Neural crest cell (in vitro differentiated cells): ENCODE measurements around the gene IL20RA. TPM values are rescaled to one million over a fixed set of nuclear protein-coding genes. Genes with fewer than 3 reads are reported as not detected.

Experiments
- DNase-seq: peaks from one replicate; pipeline ENCODE4 v3.0.0; 2021; ENCODE audit warnings: low read depth, mixed read lengths, low spot score
- H3K27ac Mint-ChIP-seq: one replicate; pipeline ENCODE4 v1.8.0; 2021; ENCODE audit warnings: mild to moderate bottlenecking, mixed read lengths; ENCODE audit not compliant: unreplicated experiment
- H3K27me3 Mint-ChIP-seq: 2 replicates; pipeline ENCODE4 v1.8.0; 2021; ENCODE audit warnings: low read depth, mild to moderate bottlenecking, mixed read lengths
- H3K36me3 Mint-ChIP-seq: 2 replicates; pipeline ENCODE4 v1.8.0; 2021; ENCODE audit warnings: low read depth, mild to moderate bottlenecking, mixed read lengths
- H3K4me1 Mint-ChIP-seq: 2 replicates; pipeline ENCODE4 v1.8.0; 2021; ENCODE audit warnings: mixed read lengths
- H3K4me3 Mint-ChIP-seq: one replicate; pipeline ENCODE4 v1.8.0; 2021; ENCODE audit warnings: mild to moderate bottlenecking, mixed read lengths
- H3K9me3 Mint-ChIP-seq: 2 replicates; pipeline ENCODE4 v1.8.0; 2021; ENCODE audit warnings: mixed read lengths
- total RNA-seq: library from RNA; stranded (reverse); gene quantifications from 2 replicates; pipeline ENCODE4 v1.2.1, GENCODE V29; 2021
- TF ChIP-seq, protein P1 (sequence below): fragments of 200-600 bp; sonication (generic); conservative IDR thresholded peaks from 2 replicates; pipeline ENCODE4 v1.5.0; 2021; ENCODE audit warnings: antibody characterized with exemption, mild to moderate bottlenecking

IL20RA gene
- total RNA-seq, 1 donor from 2014 or later = not detected

DNA sequence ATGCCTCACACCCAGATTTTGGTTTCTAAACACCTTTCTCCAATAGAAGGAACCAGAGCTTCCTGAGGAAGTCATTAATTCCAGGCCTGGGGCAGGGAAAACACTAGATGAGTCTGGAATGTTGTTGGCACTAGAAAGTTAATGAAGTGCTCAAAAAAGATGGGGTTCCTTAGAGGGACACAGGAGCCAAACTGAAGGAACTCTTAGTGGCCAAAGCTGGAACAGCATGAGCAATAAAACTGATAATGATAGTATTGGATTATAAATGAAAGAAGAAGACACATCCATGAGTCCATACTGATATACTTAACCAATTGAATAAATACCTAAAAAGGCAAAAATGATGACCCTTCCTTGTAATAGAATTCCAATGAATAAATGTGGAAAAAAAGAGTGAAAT, 4.4 kb downstream of the IL20RA start:
- Mint-ChIP-seq H3K9me3 (peaks cover 8% of the 10 kb centered on the region), H3K36me3 (peaks cover 5% of the 10 kb centered on the region), H3K27me3 (peaks cover 79% of the 10 kb centered on the region), H3K4me1 (peaks cover 4% of the 10 kb centered on the region), H3K4me3 (no peak overlapping the region), H3K27ac (no peak overlapping the region)
- DNase-seq = no peak
- TF ChIP-seq, protein P1, sequence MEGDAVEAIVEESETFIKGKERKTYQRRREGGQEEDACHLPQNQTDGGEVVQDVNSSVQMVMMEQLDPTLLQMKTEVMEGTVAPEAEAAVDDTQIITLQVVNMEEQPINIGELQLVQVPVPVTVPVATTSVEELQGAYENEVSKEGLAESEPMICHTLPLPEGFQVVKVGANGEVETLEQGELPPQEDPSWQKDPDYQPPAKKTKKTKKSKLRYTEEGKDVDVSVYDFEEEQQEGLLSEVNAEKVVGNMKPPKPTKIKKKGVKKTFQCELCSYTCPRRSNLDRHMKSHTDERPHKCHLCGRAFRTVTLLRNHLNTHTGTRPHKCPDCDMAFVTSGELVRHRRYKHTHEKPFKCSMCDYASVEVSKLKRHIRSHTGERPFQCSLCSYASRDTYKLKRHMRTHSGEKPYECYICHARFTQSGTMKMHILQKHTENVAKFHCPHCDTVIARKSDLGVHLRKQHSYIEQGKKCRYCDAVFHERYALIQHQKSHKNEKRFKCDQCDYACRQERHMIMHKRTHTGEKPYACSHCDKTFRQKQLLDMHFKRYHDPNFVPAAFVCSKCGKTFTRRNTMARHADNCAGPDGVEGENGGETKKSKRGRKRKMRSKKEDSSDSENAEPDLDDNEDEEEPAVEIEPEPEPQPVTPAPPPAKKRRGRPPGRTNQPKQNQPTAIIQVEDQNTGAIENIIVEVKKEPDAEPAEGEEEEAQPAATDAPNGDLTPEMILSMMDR = peak; percentile 39

DNA sequence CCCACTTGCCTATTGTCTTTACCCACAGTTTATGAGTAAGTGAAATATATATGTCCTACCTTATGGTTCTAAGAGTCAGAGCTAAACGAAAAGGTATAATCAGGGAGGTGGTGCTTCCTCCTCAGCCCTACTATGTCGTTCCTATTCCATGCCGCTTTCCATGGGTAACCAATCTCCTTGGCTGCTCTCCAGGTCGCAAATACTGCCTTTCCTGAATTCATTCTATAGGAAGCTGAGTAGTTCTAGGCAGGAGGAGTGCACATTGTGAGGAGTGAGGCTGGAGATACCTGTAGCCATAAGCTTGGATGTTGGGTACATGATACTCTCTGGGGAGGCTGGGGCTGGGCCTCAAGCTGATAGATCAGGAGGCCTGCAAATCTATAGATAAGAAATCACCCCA, 5.8 kb downstream of the IL20RA start:
- peaks cover 8% of the 10 kb centered on the region for H3K9me3 Mint-ChIP-seq
- H3K27ac Mint-ChIP-seq = no peak overlapping the region
- peaks cover 3% of the 10 kb centered on the region for H3K36me3 Mint-ChIP-seq
- TF ChIP-seq, protein P1 = no peak
- H3K4me1 Mint-ChIP-seq = peaks cover 4% of the 10 kb centered on the region
- no peak overlapping the region for H3K4me3 Mint-ChIP-seq
- peaks cover 71% of the 10 kb centered on the region for H3K27me3 Mint-ChIP-seq
- no peak for DNase-seq

DNA sequence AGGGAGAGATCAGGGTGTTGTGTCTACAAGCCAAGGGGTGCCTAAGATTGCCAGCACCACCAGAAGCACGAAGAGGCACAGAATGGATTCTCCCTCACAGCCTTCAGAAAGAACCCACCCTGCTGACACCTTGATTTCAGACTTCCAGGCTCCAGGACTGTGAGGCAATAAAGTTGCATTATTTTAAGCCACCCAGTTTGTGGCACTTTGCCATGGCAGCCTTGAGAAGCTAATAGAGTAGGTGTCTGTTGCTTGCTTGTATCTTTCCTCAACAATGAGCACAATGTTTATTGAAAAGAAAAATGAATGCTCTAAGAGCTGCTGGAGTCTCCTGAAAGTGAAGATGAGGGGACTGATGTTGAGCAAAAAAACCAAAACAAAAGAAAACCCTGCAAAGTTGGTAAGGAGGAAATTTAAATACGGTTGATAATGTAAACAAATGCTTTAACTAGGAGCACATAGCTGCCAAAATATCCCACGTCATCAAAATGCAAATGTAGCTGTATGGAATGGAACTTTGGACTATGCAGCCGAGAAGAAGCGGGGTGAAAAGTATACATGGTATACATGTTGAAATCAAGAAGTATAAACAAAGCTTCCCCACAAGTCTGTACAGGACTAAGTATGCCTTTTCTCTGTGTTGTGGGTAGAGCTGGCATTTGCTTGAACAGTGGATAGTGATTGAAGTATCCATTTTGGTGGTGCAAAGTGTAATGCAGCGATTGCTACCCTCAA, 8.0 kb downstream of the IL20RA start:
- no peak overlapping the region for H3K4me3 Mint-ChIP-seq
- H3K27me3 Mint-ChIP-seq = peaks cover 48% of the 10 kb centered on the region
- peaks cover 3% of the 10 kb centered on the region for H3K36me3 Mint-ChIP-seq
- DNase-seq = no peak
- TF ChIP-seq, protein P1 = no peak
- no peaks in the 10 kb centered on the region for H3K4me1 Mint-ChIP-seq
- no peak overlapping the region for H3K27ac Mint-ChIP-seq
- peaks cover 10% of the 10 kb centered on the region for H3K9me3 Mint-ChIP-seq

DNA sequence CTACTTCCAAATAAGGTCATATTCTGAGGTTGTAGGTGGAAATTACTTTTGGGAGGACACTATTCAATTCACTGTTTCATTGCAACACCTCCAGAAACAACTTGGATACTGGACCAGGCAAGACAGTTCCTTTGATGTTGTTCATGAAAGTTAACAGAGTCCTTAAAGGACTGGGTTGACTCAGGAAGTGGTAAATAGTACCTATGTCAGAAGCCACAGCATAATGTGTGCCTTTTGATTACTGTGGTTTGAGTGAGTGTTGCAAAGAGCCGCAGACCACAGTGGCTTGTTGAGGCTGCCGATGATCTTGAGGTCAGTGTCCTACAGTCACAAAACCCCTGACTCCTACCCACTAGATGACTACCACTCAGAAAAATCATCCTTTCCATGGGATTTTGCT, 10.9 kb downstream of the IL20RA start:
- peaks cover 26% of the 10 kb centered on the region for H3K27me3 Mint-ChIP-seq
- H3K9me3 Mint-ChIP-seq = peaks cover 3% of the 10 kb centered on the region
- no peak overlapping the region for H3K27ac Mint-ChIP-seq
- H3K4me3 Mint-ChIP-seq = no peak overlapping the region
- TF ChIP-seq, protein P1 = no peak
- H3K4me1 Mint-ChIP-seq = no peaks in the 10 kb centered on the region
- no peak for DNase-seq
- no peaks in the 10 kb centered on the region for H3K36me3 Mint-ChIP-seq

DNA sequence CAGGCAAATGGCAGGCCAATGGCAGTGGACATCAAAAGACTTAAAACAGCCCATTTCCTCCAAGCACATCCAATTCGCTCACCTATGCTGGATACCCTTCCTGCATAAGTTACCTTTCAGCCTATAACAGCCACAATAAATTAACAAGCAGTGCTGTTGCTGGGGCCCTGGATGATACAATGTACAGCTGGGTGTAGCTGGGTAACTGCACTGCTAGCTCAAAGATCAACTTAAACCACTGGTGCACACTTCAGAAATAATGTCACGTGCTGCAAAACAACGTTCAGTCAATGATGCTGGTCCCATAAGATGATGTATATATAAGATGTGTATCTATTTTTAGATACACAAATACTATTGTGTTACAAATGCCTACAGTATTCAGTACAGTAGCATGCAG, 13.6 kb downstream of the IL20RA start:
- TF ChIP-seq, protein P1 = no peak
- H3K9me3 Mint-ChIP-seq = peaks cover 3% of the 10 kb centered on the region
- H3K4me3 Mint-ChIP-seq = no peak overlapping the region
- no peaks in the 10 kb centered on the region for H3K36me3 Mint-ChIP-seq
- no peak overlapping the region for H3K27ac Mint-ChIP-seq
- peaks cover 15% of the 10 kb centered on the region for H3K27me3 Mint-ChIP-seq
- no peak for DNase-seq
- no peaks in the 10 kb centered on the region for H3K4me1 Mint-ChIP-seq
